ENCODE data around the gene PTMA. TPM values are rescaled to one million over a fixed set of nuclear protein-coding genes. Genes with fewer than 3 reads are reported as not detected.
A peak's percentile ranks its signal among the peaks of the same experiment; 100 is the strongest.
"Not testable (repeated sequence)": the region's sequence is repeated elsewhere in the genome, so short reads cannot be mapped to it uniquely, and the experiment has no call there.

The PTMA gene
- total RNA-seq, 5 donors from 2014 or later (not counting 1 experiment from before 2014, with no cell fraction given) = 1,067 to 1,378 (median 1,149) TPM

GRCh38 chr2:231709636-231709980 is 1.3 kb downstream of the PTMA start:
- WGBS (ENCODE audit: insufficient coverage) = 0% methylated on average over 31 of the region's 33 CpGs
- peaks cover 19 to 58% of the 10 kb centered on the region in 2 experiments for H3K4me1 ChIP-seq (ENCODE audit: control insufficient read depth in 1 of 2, extremely low read depth in 1 of 2, insufficient read depth in 2 of 2, low read length in 2 of 2)
- peak overlapping the region; percentile 84 for H3K4me3 ChIP-seq (ENCODE audit: control insufficient read depth in 1 of 2, extremely low read depth in 1 of 2, low read length in 1 of 2)
- Mint-ChIP-seq H3K4me1 (peaks cover 36 to 43% (median 42%) of the 10 kb centered on the region in 3 donors), H3K4me3 (peak overlapping the region; percentile 88 to 92 (median 88)), H3K27ac (peak overlapping the region; percentile 89 to 91), H3K36me3 (peaks cover 20% of the 10 kb centered on the region), H3K27me3 (no peaks in the 10 kb centered on the region), H3K9me3 (no peaks in the 10 kb centered on the region)
- no peaks in the 10 kb centered on the region for H3K27me3 ChIP-seq (replicated peaks in 1 of 2; ENCODE audit: control insufficient read depth in 2 of 2, extremely low read depth in 1 of 2, insufficient read depth in 2 of 2, low read length in 1 of 2)
- POLR2A ChIA-PET = interaction anchor here in 1 of 2 donors (0.6 kb wide), 1 partner anchor 105 kb away, joined by 5 read pairs; no protein-coding TSS in a partner anchor
- DNase-seq (peak in 13 of 35 experiments; percentile 11 to 55 (median 28)), ATAC-seq (replicated peaks in 1 of 4) (no peak)
- CTCF ChIA-PET = no interaction called here
- peak overlapping the region; percentile 90 for H3K27ac ChIP-seq (ENCODE audit: low read length)
- peaks cover 7 to 26% of the 10 kb centered on the region in 2 donors for H3K36me3 ChIP-seq (ENCODE audit: control insufficient read depth in 2 of 2, extremely low read depth in 1 of 2, insufficient read depth in 1 of 2, low read length in 1 of 2)
- no peaks in the 10 kb centered on the region for H3K9me3 ChIP-seq

- peaks cover 19 to 64% of the 10 kb centered on the region in 2 experiments for H3K4me1 ChIP-seq (ENCODE audit: control insufficient read depth in 1 of 2, extremely low read depth in 1 of 2, insufficient read depth in 2 of 2, low read length in 2 of 2)
- WGBS (ENCODE audit: insufficient coverage) = under 1% methylated on average over 94 of the region's 105 CpGs
- H3K4me3 ChIP-seq (ENCODE audit: control insufficient read depth in 1 of 2, extremely low read depth in 1 of 2, low read length in 1 of 2) = peak overlapping the region; percentile 84 to 85
- no peaks in the 10 kb centered on the region for H3K27me3 Mint-ChIP-seq
- H3K27ac Mint-ChIP-seq = peak overlapping the region; percentile 89 to 91
- H3K36me3 Mint-ChIP-seq = peaks cover 20% of the 10 kb centered on the region
- peaks cover 7 to 26% of the 10 kb centered on the region in 2 donors for H3K36me3 ChIP-seq (ENCODE audit: control insufficient read depth in 2 of 2, extremely low read depth in 1 of 2, insufficient read depth in 1 of 2, low read length in 1 of 2)
- peak overlapping the region; percentile 88 to 92 (median 89) for H3K4me3 Mint-ChIP-seq
- peaks cover 40 to 44% (median 43%) of the 10 kb centered on the region in 3 donors for H3K4me1 Mint-ChIP-seq
- no peaks in the 10 kb centered on the region for H3K9me3 Mint-ChIP-seq
- no peaks in the 10 kb centered on the region for H3K9me3 ChIP-seq
- peaks cover 0 to under 1% of the 10 kb centered on the region in 2 experiments for H3K27me3 ChIP-seq (replicated peaks in 1 of 2; ENCODE audit: control insufficient read depth in 2 of 2, extremely low read depth in 1 of 2, insufficient read depth in 2 of 2, low read length in 1 of 2)
- CTCF ChIA-PET = no interaction called here
- ATAC-seq (replicated peaks in 1 of 4) (peak; percentile 22 to 27 (median 24)), DNase-seq (peak; percentile 61 to 93 (median 79))
- POLR2A ChIA-PET = no interaction called here
- peak overlapping the region; percentile 90 for H3K27ac ChIP-seq (ENCODE audit: low read length)
Observed at GRCh38 chr2:231709981-231710798, 1.9 kb downstream of the PTMA start.

- WGBS (ENCODE audit: insufficient coverage) = 0% methylated on average over 29 of the region's 43 CpGs
- Histone ChIP-seq H3K27ac (ENCODE audit: low read length) (peak overlapping the region; percentile 80), H3K4me1 (ENCODE audit: control insufficient read depth in 1 of 2, extremely low read depth in 1 of 2, insufficient read depth in 2 of 2, low read length in 2 of 2) (peaks cover 19 to 60% of the 10 kb centered on the region in 2 experiments), H3K36me3 (ENCODE audit: control insufficient read depth in 2 of 2, extremely low read depth in 1 of 2, insufficient read depth in 1 of 2, low read length in 1 of 2) (peaks cover 7 to 26% of the 10 kb centered on the region in 2 donors), H3K27me3 (replicated peaks in 1 of 2; ENCODE audit: control insufficient read depth in 2 of 2, extremely low read depth in 1 of 2, insufficient read depth in 2 of 2, low read length in 1 of 2) (peaks cover 0 to 2% of the 10 kb centered on the region in 2 experiments), H3K4me3 (ENCODE audit: control insufficient read depth in 1 of 2, extremely low read depth in 1 of 2, low read length in 1 of 2) (peak overlapping the region; percentile 71 to 85), H3K9me3 (no peaks in the 10 kb centered on the region)
- ATAC-seq (replicated peaks in 1 of 4) = no peak
- CTCF ChIA-PET = interaction anchor here (0.6 to 8.4 kb wide), 3 partner anchors 16 to 98 kb away, joined by 3 to 150 read pairs (median 4); no protein-coding TSS in a partner anchor
- POLR2A ChIA-PET = interaction anchor here (0.6 to 0.8 kb wide), 2 partner anchors 34 to 1359 kb away, joined by 3 to 4 read pairs; no protein-coding TSS in a partner anchor
- peaks cover 36 to 45% (median 45%) of the 10 kb centered on the region in 3 donors for H3K4me1 Mint-ChIP-seq
- peak in 5 of 35 experiments; percentile 11 to 39 (median 24) for DNase-seq
- peak overlapping the region; percentile 94 to 99 for H3K27ac Mint-ChIP-seq
- peak overlapping the region; percentile 87 to 92 (median 89) for H3K4me3 Mint-ChIP-seq
- no peaks in the 10 kb centered on the region for H3K9me3 Mint-ChIP-seq
- H3K27me3 Mint-ChIP-seq = no peaks in the 10 kb centered on the region
- H3K36me3 Mint-ChIP-seq = peaks cover 20% of the 10 kb centered on the region
Observed at GRCh38 chr2:231710799-231711676, 2.7 kb downstream of the PTMA start.

GRCh38 chr2:231711677-231712450 is 3.5 kb downstream of the PTMA start:
- H3K4me1 Mint-ChIP-seq = peaks cover 34 to 47% (median 40%) of the 10 kb centered on the region in 3 donors
- peaks cover 20% of the 10 kb centered on the region for H3K36me3 Mint-ChIP-seq
- WGBS (ENCODE audit: insufficient coverage) = 6% methylated on average over 8 of the region's 9 CpGs
- peaks cover 0 to 2% of the 10 kb centered on the region in 2 experiments for H3K27me3 ChIP-seq (replicated peaks in 1 of 2; ENCODE audit: control insufficient read depth in 2 of 2, extremely low read depth in 1 of 2, insufficient read depth in 2 of 2, low read length in 1 of 2)
- H3K27ac Mint-ChIP-seq = peak overlapping the region; percentile 94 to 99
- ChIA-PET CTCF (interaction anchor here (1.1 to 8.4 kb wide), 3 partner anchors 34 to 99 kb away, joined by 4 to 150 read pairs (median 91); no protein-coding TSS in a partner anchor), POLR2A (interaction anchor here in 1 of 2 donors (0.5 to 0.8 kb wide), 3 partner anchors 18 to 103 kb away, joined by 3 to 9 read pairs (median 3); no protein-coding TSS in a partner anchor)
- ATAC-seq (replicated peaks in 1 of 4) (no peak), DNase-seq (peak in 4 of 35 experiments; percentile 13 to 22 (median 19))
- no peaks in the 10 kb centered on the region for H3K9me3 ChIP-seq
- H3K4me3 Mint-ChIP-seq = peak overlapping the region; percentile 87 to 92 (median 89)
- H3K27ac ChIP-seq (ENCODE audit: low read length) = peak overlapping the region; percentile 80
- peaks cover 7 to 26% of the 10 kb centered on the region in 2 donors for H3K36me3 ChIP-seq (ENCODE audit: control insufficient read depth in 2 of 2, extremely low read depth in 1 of 2, insufficient read depth in 1 of 2, low read length in 1 of 2)
- H3K4me1 ChIP-seq (ENCODE audit: control insufficient read depth in 1 of 2, extremely low read depth in 1 of 2, insufficient read depth in 2 of 2, low read length in 2 of 2) = peaks cover 19 to 57% of the 10 kb centered on the region in 2 experiments
- H3K9me3 Mint-ChIP-seq = no peaks in the 10 kb centered on the region
- no peaks in the 10 kb centered on the region for H3K27me3 Mint-ChIP-seq
- H3K4me3 ChIP-seq (ENCODE audit: control insufficient read depth in 1 of 2, extremely low read depth in 1 of 2, low read length in 1 of 2) = peak overlapping the region; percentile 71 to 85

- peaks cover 34 to 47% (median 39%) of the 10 kb centered on the region in 3 donors for H3K4me1 Mint-ChIP-seq
- not testable (repeated sequence) for H3K9me3 Mint-ChIP-seq
Observed at GRCh38 chr2:231712451-231713021, 4.2 kb downstream of the PTMA start.

More at GRCh38 chr2:231712451-231713021, 4.2 kb downstream of the PTMA start:
- H3K27me3 Mint-ChIP-seq; ATAC-seq (replicated peaks in 1 of 4); POLR2A ChIA-PET; H3K27me3 ChIP-seq (replicated peaks in 1 of 2; ENCODE audit: control insufficient read depth in 2 of 2, extremely low read depth in 1 of 2, insufficient read depth in 2 of 2, low read length in 1 of 2); H3K9me3 ChIP-seq: not testable (repeated sequence)
- H3K4me1 ChIP-seq (ENCODE audit: control insufficient read depth in 1 of 2, extremely low read depth in 1 of 2, insufficient read depth in 2 of 2, low read length in 2 of 2) = peaks cover 19 to 52% of the 10 kb centered on the region in 2 experiments
- H3K36me3 ChIP-seq (ENCODE audit: control insufficient read depth in 2 of 2, extremely low read depth in 1 of 2, insufficient read depth in 1 of 2, low read length in 1 of 2) = peaks cover 7 to 26% of the 10 kb centered on the region in 2 donors
- peak overlapping the region; percentile 80 for H3K27ac ChIP-seq (ENCODE audit: low read length)
- CTCF ChIA-PET = interaction anchor here (0.7 to 8.4 kb wide), 3 partner anchors 35 to 1568 kb away, joined by 4 to 150 read pairs (median 91); no protein-coding TSS in a partner anchor
- peak overlapping the region; percentile 94 to 99 for H3K27ac Mint-ChIP-seq
- DNase-seq = peak in 16 of 35 experiments; percentile 14 to 52 (median 27)
- peak overlapping the region; percentile 87 to 92 (median 89) for H3K4me3 Mint-ChIP-seq
- peak overlapping the region; percentile 59 to 71 for H3K4me3 ChIP-seq (ENCODE audit: control insufficient read depth in 1 of 2, extremely low read depth in 1 of 2, low read length in 1 of 2)
- H3K36me3 Mint-ChIP-seq = peaks cover 20% of the 10 kb centered on the region
- WGBS (ENCODE audit: insufficient coverage) = 5% methylated on average over 4 of the region's 18 CpGs

Measured in T-cell (primary cell).